HCT116 (cell line): ENCODE data around the gene SCG5. TPM values are rescaled to one million over a fixed set of nuclear protein-coding genes. Genes with fewer than 3 reads are reported as not detected.

Experiments
- ATAC-seq: fragments of 200-7000 bp; cut with Tn5 transposase; 2 replicates; pipeline ENCODE4 v1.9.1; 2020; ENCODE audit warnings: mild to moderate bottlenecking, moderate library complexity
- BruUV-seq: library from RNA; stranded (reverse); fragments of 400-500 nt; replicated peaks from 2 replicates; lab custom pipeline; 2021; lab: Mats Ljungman, UMichigan
- CTCF ChIA-PET: fragments of 300-600 bp; sonication (Branson Sonifier 250); formaldehyde crosslinking; loops from one replicate; lab custom pipeline; 2021; ENCODE audit warnings: antibody characterized with exemption; lab: Charles Lee
- POLR2A ChIA-PET: fragments of 300-600, 350-600 bp; sonication (Branson Sonifier 250); formaldehyde crosslinking; loops from one replicate; lab custom pipeline; 2021; ENCODE audit warnings: antibody characterized with exemption; lab: Charles Lee
- RAD21 ChIA-PET, 2 experiments: fragments of 300-600 bp; sonication (Branson Sonifier 250); formaldehyde crosslinking; loops; one replicate each; lab custom pipeline; 2023; ENCODE audit warnings: low total read pairs in 2 of 2; ENCODE audit not compliant: uncharacterized antibody in 2 of 2, unreplicated experiment in 2 of 2, low non-redundant PET in 1 of 2; lab: Charles Lee
- DNase-seq: peaks from one replicate; pipeline ENCODE4 v3.0.0-alpha.2; 2010; ENCODE audit warnings: low read depth, low spot score
- H2AFZ ChIP-seq: fragments of 200-600 bp; shearing (Covaris generic), sonication (generic); 2 replicates; pipeline ENCODE4 v1.6.1; 2017; ENCODE audit warnings: low read depth, mixed run types, mixed read lengths, antibody characterized with exemption, low read length; ENCODE audit not compliant: poor library complexity, severe bottlenecking
- H3K27ac ChIP-seq: 2 replicates; pipeline ENCODE4 v1.5.1; 2012; ENCODE audit warnings: low read depth, low read length
- H3K27me3 ChIP-seq: fragments of 200-600 bp; sonication (generic); 2 replicates; pipeline ENCODE4 v1.6.1; 2016; ENCODE audit warnings: mixed run types, low read length, mixed read lengths; ENCODE audit not compliant: insufficient read depth
- H3K36me3 ChIP-seq, 2 experiments: fragments of 200-500 bp in 1 of 2; fragments of 200-600 bp in 1 of 2; sonication (Bioruptor generic) in 1 of 2; sonication (generic) in 1 of 2; 2 replicates each; pipeline versions ENCODE4 v1.5.1 to v1.6.1; 2014 to 2016; ENCODE audit warnings: low read length in 2 of 2, inconsistent platforms in 1 of 2, mixed read lengths in 1 of 2, mixed run types in 1 of 2; ENCODE audit not compliant: insufficient read depth in 2 of 2, control insufficient read depth in 1 of 2
- H3K4me1 ChIP-seq, 2 experiments: fragments of 200-600 bp in 1 of 2; sonication (generic) in 1 of 2; 2 replicates each; pipeline versions ENCODE4 v1.5.1 to v1.6.1; 2012 to 2017; ENCODE audit warnings: low read length in 2 of 2, inconsistent platforms in 1 of 2, mild to moderate bottlenecking in 1 of 2, mixed read lengths in 1 of 2, mixed run types in 1 of 2, moderate library complexity in 1 of 2; ENCODE audit not compliant: insufficient read depth in 2 of 2, control insufficient read depth in 1 of 2
- H3K4me2 ChIP-seq: fragments of 200-600 bp; sonication (generic); 2 replicates; pipeline ENCODE4 v1.6.1; 2017; ENCODE audit warnings: mixed run types, low read length, mixed read lengths
- H3K4me3 ChIP-seq, 2 experiments: fragments of 200-600 bp in 1 of 2; sonication (generic) in 1 of 2; replicated peaks in 1 of 2; 2 replicates each; pipeline ENCODE4 v1.5.1; 2011 to 2016; ENCODE audit warnings: low read length in 2 of 2, control low read depth in 1 of 2, low read depth in 1 of 2, mild to moderate bottlenecking in 1 of 2, mixed read lengths in 1 of 2, mixed run types in 1 of 2
- H3K79me2 ChIP-seq: fragments of 200-600 bp; sonication (generic); 2 replicates; pipeline ENCODE4 v1.6.1; 2017; ENCODE audit warnings: mild to moderate bottlenecking, mixed run types, low read length, moderate library complexity, mixed read lengths; ENCODE audit not compliant: insufficient read depth
- H3K9ac ChIP-seq: fragments of 200-600 bp; sonication (generic); 2 replicates; pipeline ENCODE4 v1.6.1; 2016; ENCODE audit warnings: low read length, mixed read lengths
- H3K9me2 ChIP-seq: fragments of 200-600 bp; sonication (generic), shearing (Covaris generic); 2 replicates; pipeline ENCODE4 v1.6.1; 2017; ENCODE audit warnings: mixed run types, mild to moderate bottlenecking, moderate library complexity; ENCODE audit not compliant: insufficient read depth
- H3K9me3 ChIP-seq, 2 experiments: fragments of 200-500 bp in 1 of 2; fragments of 200-600 bp in 1 of 2; sonication (Bioruptor generic) in 1 of 2; sonication (generic) in 1 of 2; 2 replicates each; pipeline ENCODE4 v1.6.1; 2014 to 2017; ENCODE audit warnings: low read length in 2 of 2, mixed read lengths in 2 of 2, inconsistent platforms in 1 of 2, low read depth in 1 of 2, mild to moderate bottlenecking in 1 of 2, mixed run types in 1 of 2, moderate library complexity in 1 of 2; ENCODE audit not compliant: control insufficient read depth in 1 of 2, insufficient read depth in 1 of 2
- H4K20me1 ChIP-seq: fragments of 200-600 bp; sonication (generic), shearing (Covaris generic); 2 replicates; pipeline ENCODE4 v1.6.1; 2017; ENCODE audit warnings: mixed run types, mild to moderate bottlenecking, moderate library complexity; ENCODE audit not compliant: insufficient read depth
- ATF3 ChIP-seq: IDR thresholded peaks from 2 replicates; pipeline ENCODE4 v1.6.1; 2012
- CBX3 ChIP-seq: IDR thresholded peaks from 2 replicates; pipeline ENCODE4 v1.6.1; 2012; ENCODE audit warnings: low read depth
- CTCF ChIP-seq, 3 experiments: fragments of 200-600 bp in 1 of 3; sonication (generic) in 1 of 3; IDR thresholded peaks in 2 of 3; conservative IDR thresholded peaks in 1 of 3; 2 replicates each; pipeline ENCODE4 v1.5.1; 2012 to 2017; ENCODE audit warnings: low read depth in 2 of 3, low read length in 2 of 3, antibody characterized with exemption in 1 of 3, borderline replicate concordance in 1 of 3, control low read depth in 1 of 3, mild to moderate bottlenecking in 1 of 3, mixed read lengths in 1 of 3, mixed run types in 1 of 3, moderate library complexity in 1 of 3; ENCODE audit not compliant: insufficient read depth in 1 of 3
- EGR1 ChIP-seq: IDR thresholded peaks from 2 replicates; pipeline ENCODE4 v1.6.1; 2012; ENCODE audit warnings: low read depth
- ELF1 ChIP-seq: IDR thresholded peaks from 2 replicates; pipeline ENCODE4 v1.6.1; 2012; ENCODE audit warnings: low read depth, borderline replicate concordance
- EZH2 ChIP-seq: fragments of 200-600 bp; sonication (generic); IDR thresholded peaks from 2 replicates; pipeline ENCODE4 v1.6.1; 2017; ENCODE audit warnings: antibody characterized with exemption, mixed run types
- EZH2phosphoT487 ChIP-seq: fragments of 200-600 bp; IDR thresholded peaks from 2 replicates; pipeline ENCODE4 v1.6.1; 2018; ENCODE audit warnings: antibody characterized with exemption, borderline replicate concordance
- FOSL1 ChIP-seq: IDR thresholded peaks from 2 replicates; pipeline ENCODE4 v1.6.1; 2012; ENCODE audit warnings: low read depth
- JUND ChIP-seq: IDR thresholded peaks from 2 replicates; pipeline ENCODE4 v1.6.1; 2012
- MAX ChIP-seq: IDR thresholded peaks from 2 replicates; pipeline ENCODE4 v1.6.1; 2012
- POLR2AphosphoS5 ChIP-seq: IDR thresholded peaks from 2 replicates; pipeline ENCODE4 v1.6.1; 2011; ENCODE audit warnings: mild to moderate bottlenecking, low read depth, low read length, moderate library complexity
- RAD21 ChIP-seq: IDR thresholded peaks from 2 replicates; pipeline ENCODE4 v1.6.1; 2012; ENCODE audit warnings: low read depth, mild to moderate bottlenecking
- REST ChIP-seq: IDR thresholded peaks from 2 replicates; pipeline ENCODE4 v1.6.1; 2012; ENCODE audit warnings: low read depth
- SIN3A ChIP-seq: IDR thresholded peaks from 2 replicates; pipeline ENCODE4 v1.6.1; 2012; ENCODE audit warnings: low read depth
- SP1 ChIP-seq: IDR thresholded peaks from 2 replicates; pipeline ENCODE4 v1.6.1; 2012; ENCODE audit warnings: low read depth
- SRF ChIP-seq: IDR thresholded peaks from 2 replicates; pipeline ENCODE4 v1.6.1; 2012; ENCODE audit warnings: low read depth
- TCF7L2 ChIP-seq: IDR thresholded peaks from 2 replicates; pipeline ENCODE4 v1.7.0; 2011; ENCODE audit warnings: borderline replicate concordance, inconsistent platforms; ENCODE audit not compliant: insufficient read depth, insufficient read length; ENCODE audit errors: extremely low read depth
- YY1 ChIP-seq: IDR thresholded peaks from 2 replicates; pipeline ENCODE4 v1.6.1; 2011; ENCODE audit warnings: low read length, low read depth, moderate library complexity, mild to moderate bottlenecking; ENCODE audit not compliant: insufficient replicate concordance; ENCODE audit errors: extremely low read depth
- ZFX ChIP-seq: fragments of 450-650 bp; IDR thresholded peaks from 2 replicates; pipeline ENCODE4 v1.6.1; 2017
- ZNF274 ChIP-seq: fragments of 200-500 bp; sonication (Bioruptor generic); IDR thresholded peaks from 2 replicates; pipeline ENCODE4 v1.6.1; 2014; ENCODE audit warnings: mild to moderate bottlenecking, low read depth, low read length, inconsistent platforms
- intact Hi-C: fragments of 100-400 bp; cut with micrococcal nuclease; formaldehyde crosslinking; loops from 2 replicates; pipeline ENCODE4 v1.10.0; 2022
- total RNA-seq: library from RNA; stranded (reverse); gene quantifications from one replicate; pipeline ENCODE4 v1.2.1, GENCODE V29; 2021; ENCODE audit not compliant: unreplicated experiment

Gene SCG5
- total RNA-seq, 1 experiment from 2014 or later: 1.7 TPM

- no peak for DNase-seq
- no peak overlapping the region for H3K9ac ChIP-seq
- H3K27ac ChIP-seq: no peak overlapping the region
- POLR2A ChIA-PET: no interaction called here
- no peak for ATAC-seq
- no peaks in the 10 kb centered on the region for H3K27me3 ChIP-seq
- no peaks in the 10 kb centered on the region for H3K36me3 ChIP-seq
- no TSS peak for BruUV-seq
- TF ChIP-seq ZFX (no peak), CTCF (IDR thresholded peaks at IDR 0.05 in 2 of 3, conservative IDR thresholded peaks at IDR 0.05 in 1 of 3; ENCODE audit: borderline replicate concordance in 1 of 3, insufficient read depth in 1 of 3, low read depth in 2 of 3, low read length in 2 of 3) (no peak), TCF7L2 (no peak), YY1 (no peak), SP1 (no peak), EGR1 (no peak), ZNF274 (no peak), REST (no peak), POLR2AphosphoS5 (no peak), JUND (no peak), ELF1 (no peak), RAD21 (no peak), ATF3 (no peak), SIN3A (no peak), MAX (no peak), EZH2 (no peak), SRF (no peak), FOSL1 (no peak), EZH2phosphoT487 (no peak), CBX3 (no peak)
- TF ChIP-seq, all 23 proteins: peak for 0
- H3K9me3 ChIP-seq: no peaks in the 10 kb centered on the region
- ChIA-PET RAD21 (no interaction called here), CTCF (no interaction called here)
- H2AFZ ChIP-seq: no peak overlapping the region
- no peaks in the 10 kb centered on the region for H4K20me1 ChIP-seq
- no peak overlapping the region for H3K4me2 ChIP-seq
- H3K4me3 ChIP-seq: no peak overlapping the region
- intact Hi-C loops: no loop called here
- H3K4me1 ChIP-seq: no peaks in the 10 kb centered on the region
- H3K79me2 ChIP-seq: no peaks in the 10 kb centered on the region
- no peaks in the 10 kb centered on the region for H3K9me2 ChIP-seq
Measured at GRCh38 chr15:32677238-32677750, 35.8 kb downstream of the SCG5 start.
